Muscle of arm (tissue), 12 donors: ENCODE results near the gene CPVL. TPM values are rescaled to one million over a fixed set of nuclear protein-coding genes. Genes with fewer than 3 reads are reported as not detected.
A peak's percentile ranks its signal among the peaks of the same experiment; 100 is the strongest.

Experiments
- DNase-seq: peaks from one replicate; pipeline ENCODE4 v3.0.0-alpha.2; 2013
- polyA plus RNA-seq, 12 donors: library from polyadenylated mRNA; unstranded; fragments of 120-200 nt; gene quantifications; one replicate each; pipeline ENCODE4 v1.2.1, GENCODE V29; 2013; ENCODE audit not compliant: insufficient read length in 12 of 12

The CPVL gene
- polyA plus RNA-seq, 12 donors = 17.0 to 53.2 (median 28.4) TPM; not detected in 1

DNA sequence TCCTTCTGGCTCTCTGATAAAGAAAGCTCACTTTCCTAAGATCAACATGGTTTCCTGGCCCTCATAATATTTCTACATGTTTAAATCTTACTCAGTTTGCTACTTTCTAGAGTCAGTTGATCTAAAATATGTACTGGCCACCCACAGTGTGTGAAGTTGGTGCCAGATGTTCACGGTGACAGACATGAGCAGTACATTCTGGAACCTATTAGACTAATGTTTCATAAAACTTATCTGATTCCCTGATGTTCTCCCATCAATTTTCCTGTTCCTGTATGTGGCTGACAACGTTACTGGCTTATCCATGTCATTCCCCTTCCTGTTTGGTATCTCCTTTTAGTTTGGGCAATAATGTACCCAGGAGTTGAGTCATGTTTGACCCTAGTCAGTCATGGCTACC lies 13.7 kb upstream of the CPVL start:
- no peak for DNase-seq

GRCh38 chr7:29158795-29159423 lies 12.6 kb upstream of the CPVL start:
- DNase-seq = no peak

- DNase-seq = no peak
Observed at GRCh38 chr7:29156907-29157452, 10.6 kb upstream of the CPVL start.

GRCh38 chr7:29154076-29154475 lies 7.7 kb upstream of the CPVL start:
- no peak for DNase-seq

- no peak for DNase-seq
Observed at GRCh38 chr7:29150856-29151255, 4.5 kb upstream of the CPVL start.

GRCh38 chr7:29149036-29149435 lies 2.7 kb upstream of the CPVL start:
- no peak for DNase-seq

GRCh38 chr7:29147821-29148220 lies 1.5 kb upstream of the CPVL start:
- no peak for DNase-seq

DNA sequence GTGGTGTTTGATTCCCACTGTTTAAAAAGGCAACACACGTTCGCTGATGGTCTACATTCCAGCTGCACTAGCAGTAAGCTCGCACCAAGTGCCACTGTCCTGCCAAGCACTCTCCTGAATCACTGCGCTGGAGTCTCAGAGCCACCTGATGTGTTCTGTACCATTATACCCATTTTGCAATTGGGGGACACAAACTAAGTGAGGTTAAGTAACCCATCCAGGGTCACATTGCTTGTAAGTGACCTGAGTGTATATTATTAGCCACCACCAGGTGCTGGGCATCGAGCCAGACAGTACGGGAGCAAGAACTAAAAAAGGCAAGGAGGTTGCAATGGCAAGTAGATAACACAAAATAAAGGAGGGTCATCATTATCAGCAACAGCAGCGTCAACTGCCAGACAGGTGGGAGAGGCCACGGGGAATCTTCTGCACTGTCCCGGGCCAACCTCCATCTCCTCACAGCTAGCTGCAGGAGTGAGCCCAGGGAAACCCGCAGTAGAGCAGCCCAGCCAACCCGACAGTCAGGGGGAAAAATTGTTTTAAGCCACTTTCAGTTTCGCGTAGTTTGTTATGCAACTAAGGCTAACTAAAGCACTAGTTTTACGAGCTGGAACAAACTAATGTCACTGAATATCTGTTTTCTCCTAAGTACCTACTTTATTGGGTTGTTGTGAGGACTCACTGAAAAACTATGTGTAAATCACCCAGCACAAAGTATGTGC lies 712 bp upstream of the CPVL start:
- DNase-seq = peak; percentile 27

GRCh38 chr7:29145553-29146056 lies 732 bp downstream of the CPVL start:
- no peak for DNase-seq

DNA sequence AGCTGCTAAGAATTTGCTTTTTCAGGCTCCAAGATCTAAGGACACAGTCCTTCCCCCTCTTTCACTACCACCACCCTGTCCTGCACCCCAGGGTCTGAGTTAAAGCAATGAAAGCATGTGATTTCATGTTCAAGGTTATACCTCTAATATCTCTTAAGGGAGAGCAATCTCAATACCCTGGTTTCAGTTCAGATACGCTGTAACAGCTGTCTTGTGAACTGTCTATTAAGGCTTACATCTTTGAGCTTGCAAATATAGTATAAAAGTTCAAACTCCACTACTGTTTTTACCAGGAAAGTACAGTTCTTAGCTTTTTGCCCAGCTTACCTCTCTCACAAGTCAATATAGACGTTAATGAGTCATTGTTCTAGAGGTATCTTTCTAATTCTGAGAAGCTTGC lies 2.6 kb downstream of the CPVL start:
- DNase-seq = no peak

DNA sequence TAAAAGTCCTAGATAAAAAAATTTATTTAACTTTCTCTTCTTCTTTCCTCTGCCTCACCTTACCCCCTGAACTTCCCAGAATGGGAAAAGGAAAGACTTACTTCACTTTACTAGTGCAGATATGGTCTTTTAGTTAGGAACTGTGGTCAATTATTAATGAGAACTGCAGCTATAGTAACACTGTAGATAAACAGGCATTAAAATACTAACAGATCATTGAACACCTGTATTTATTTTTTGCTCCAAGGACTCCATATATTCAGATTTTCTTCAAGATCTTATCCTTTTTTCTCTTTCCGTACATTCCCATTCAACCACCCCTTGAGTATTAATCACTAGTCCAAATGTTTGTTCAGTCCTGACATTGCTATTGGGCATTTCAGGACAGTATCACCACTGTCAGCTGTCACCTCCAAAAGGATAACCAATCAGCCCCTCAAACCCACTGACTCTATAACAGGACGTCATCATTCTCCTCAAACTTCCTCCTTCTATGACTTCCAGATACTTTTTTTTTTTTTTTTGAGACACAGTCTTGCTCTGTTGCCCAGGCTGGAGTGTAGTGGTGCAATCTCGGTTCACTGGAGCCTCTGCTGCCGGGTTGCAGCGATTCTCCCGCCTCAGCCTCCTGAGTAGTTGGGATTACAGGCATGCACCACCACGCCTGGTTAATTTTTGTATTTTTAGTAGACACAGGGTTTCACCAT lies 4.2 kb downstream of the CPVL start:
- DNase-seq = no peak

DNA sequence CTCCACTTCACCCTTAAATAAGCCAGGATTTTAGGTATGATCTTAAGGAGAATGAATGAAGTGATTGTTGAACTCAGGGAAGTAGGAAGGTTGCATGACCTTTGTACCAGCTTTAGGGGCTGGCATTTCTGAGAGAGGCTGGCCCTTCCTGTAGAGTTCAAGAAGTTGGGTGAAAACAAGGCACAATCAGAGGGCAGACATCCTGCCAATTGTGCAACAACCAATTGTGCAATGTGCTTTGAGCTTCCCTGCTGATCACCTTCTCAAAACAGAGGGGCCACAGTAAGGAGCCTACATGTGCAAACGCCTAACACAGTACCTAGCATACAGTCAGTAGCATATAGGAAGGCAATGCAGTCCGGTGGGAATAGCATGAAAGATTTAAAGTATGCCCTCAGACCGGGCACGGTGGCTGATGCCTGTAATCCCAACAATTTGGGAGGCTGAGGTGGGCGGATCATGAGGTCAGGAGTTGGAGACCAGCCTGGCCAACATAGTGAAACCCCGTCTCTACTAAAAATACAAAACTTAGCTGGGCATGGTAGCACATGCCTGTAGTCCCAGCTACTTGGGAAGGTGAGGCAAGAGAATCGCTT lies 5.4 kb downstream of the CPVL start:
- DNase-seq = no peak

DNA sequence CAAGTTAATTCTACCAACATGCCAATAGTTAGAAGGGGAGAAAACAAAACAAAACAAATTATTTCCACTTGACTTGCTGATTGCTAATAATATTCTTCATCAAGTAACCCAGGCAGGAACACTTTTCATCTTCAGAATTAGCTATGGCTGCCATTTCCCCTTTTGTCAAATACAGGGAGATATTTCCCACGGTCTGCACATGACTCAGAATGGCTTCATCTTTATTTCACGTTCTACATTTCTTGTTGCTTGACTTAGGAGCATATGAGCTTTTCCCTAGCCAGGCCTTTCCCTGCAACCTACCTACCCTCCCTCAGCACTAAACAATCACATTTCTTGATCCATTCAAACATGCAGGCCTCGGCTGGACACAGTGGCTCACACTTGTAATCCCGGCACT lies 6.5 kb downstream of the CPVL start:
- DNase-seq = no peak

GRCh38 chr7:29139191-29139590 lies 7.1 kb downstream of the CPVL start:
- DNase-seq = no peak

DNA sequence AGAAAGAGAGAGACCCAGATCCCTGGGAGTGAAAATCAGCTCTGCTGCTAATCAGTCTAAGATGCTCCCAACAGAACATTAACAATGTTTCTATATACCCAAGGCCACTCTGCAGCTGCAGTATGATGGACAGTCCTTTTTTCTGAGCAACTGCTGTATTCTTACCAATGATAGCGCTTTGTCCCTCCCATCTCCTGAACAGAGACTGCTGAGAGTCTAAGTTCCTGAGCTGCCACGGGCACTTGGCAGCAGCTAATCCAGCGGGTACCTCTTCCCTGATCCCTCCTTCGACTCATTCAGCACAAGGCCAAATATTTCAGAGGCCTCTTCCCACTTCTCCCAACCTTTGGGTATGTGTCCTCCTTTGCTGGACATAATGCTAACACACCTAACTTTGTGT lies 7.7 kb downstream of the CPVL start:
- no peak for DNase-seq

DNA sequence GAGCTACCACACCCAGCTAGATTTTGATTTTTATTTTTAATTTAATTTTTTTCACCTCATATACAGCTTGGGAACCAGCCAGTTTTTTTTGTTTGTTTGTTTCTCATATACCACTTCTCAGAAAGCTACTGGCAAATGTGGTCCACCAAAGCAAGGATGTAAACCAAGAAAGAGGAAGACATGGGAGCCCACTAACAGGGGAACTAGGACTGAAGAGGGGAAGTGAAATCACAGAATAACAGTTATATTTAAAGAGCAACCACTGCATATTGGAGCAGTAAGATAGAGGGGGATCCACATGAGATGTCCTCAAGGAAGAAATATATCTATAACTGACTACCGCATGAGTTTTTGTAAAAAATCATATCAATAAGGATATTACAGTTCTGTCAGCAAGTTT lies 10.5 kb downstream of the CPVL start:
- DNase-seq = no peak

GRCh38 chr7:29132980-29133379 lies 13.4 kb downstream of the CPVL start:
- no peak for DNase-seq

DNA sequence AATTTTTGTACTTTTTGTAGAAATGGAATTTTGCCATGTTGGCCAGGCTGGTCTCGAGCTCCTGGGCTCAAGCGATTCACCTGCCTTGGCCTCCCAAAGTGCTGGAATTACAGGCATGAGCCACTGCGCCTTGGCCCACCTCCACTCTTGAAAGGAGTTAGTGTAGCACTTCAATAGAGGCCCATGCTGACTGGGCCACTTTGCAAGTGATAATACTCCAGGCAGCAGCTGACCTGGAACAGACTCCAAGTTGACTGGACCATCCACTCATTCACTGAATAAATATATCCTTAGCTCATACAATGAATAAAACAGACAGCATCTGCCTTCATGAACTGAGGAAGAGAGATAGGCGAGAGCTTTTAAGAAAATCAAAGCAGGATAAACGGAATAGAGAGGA lies 14.7 kb downstream of the CPVL start:
- no peak for DNase-seq

DNA sequence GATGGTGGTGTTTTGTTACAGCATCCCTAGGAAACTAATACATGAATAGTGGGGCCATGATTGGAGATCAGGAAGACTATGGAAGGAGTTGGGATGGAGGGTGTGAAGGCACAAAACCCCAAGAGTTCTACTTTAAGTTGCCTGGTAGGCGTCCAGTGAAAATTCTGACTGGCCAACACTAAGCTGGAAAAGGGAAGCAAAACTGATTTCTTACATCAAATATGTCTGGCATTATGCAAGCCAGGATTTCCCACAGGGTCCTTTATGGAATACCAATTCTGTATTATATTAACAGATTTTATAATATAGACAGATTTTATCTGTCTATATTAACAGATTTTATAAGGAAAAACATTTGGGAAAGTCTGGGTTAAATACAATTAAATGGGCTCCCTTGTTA lies 16.2 kb downstream of the CPVL start:
- DNase-seq = no peak

- no peak for DNase-seq
Observed at GRCh38 chr7:29127527-29127926, 18.8 kb downstream of the CPVL start.

GRCh38 chr7:29126804-29127203 lies 19.5 kb downstream of the CPVL start:
- DNase-seq = no peak

GRCh38 chr7:29123626-29124190 lies 22.6 kb downstream of the CPVL start:
- DNase-seq = no peak
